GM21447 (cell line): ENCODE measurements around the gene CADM4.
"Not testable (repeated sequence)": the region's sequence is repeated elsewhere in the genome, so short reads cannot be mapped to it uniquely, and the experiment has no call there.

Experiments used
- ATAC-seq: cut with Tn5 transposase; IDR thresholded peaks from one replicate; pipeline ENCODE4 v1.9.1; 2021; ENCODE audit not compliant: unreplicated experiment

Gene CADM4

GRCh38 chr19:43610493-43610892 lies 29.2 kb downstream of the CADM4 start:
- ATAC-seq, result no peak

- no peak for ATAC-seq
Observed at GRCh38 chr19:43609872-43610271, 29.8 kb downstream of the CADM4 start.

DNA sequence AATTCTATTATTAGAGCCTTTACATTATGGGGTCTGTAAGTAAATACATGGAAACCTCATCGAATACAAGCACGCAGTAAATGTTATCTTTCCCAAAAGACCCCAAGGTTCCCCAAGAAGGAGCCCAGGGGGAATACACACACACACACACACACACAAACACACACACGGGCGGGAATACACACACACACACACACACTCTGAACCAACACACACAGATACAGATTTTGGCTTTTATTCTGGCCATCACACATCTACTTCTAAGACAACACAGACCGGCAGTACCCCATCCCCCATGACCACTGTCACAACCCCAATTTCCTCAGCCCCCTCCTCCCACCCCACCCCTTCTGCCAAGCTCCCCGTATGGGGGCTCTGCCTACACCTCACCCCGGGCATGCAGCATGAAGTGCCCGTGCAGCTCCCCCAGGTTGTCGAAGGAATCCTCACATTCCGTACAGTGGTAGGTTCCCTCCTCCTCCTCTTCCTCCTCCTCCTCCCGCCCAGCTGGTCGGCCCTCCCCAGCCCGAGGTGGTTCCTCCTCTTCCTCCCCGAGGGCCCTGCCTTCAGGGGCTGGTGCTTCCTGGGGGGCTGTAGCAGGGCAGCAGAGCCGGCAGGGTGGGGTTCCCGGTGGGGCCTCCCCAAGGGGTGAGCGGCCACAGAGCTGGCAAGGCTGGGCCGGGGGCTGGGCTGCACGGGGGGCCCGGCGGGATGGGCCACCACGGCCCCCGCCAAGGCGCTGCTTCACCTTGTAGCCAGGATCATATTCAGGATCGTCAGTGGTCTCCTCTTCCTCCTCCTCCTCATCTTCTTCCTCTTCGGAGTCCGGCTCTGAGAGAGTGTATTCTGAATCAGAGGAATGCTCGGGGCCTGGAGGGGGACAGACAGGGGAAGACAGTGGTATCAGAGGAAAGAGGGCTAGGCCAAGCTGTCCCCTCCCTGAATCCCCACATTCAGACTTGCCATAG lies 32.1 kb downstream of the CADM4 start:
- no peak for ATAC-seq

- ATAC-seq, result no peak
Observed at GRCh38 chr19:43606569-43607229, 33.0 kb downstream of the CADM4 start.

GRCh38 chr19:43605875-43606568 lies 33.6 kb downstream of the CADM4 start:
- no peak for ATAC-seq

GRCh38 chr19:43600326-43600725 lies 39.3 kb downstream of the CADM4 start:
- ATAC-seq, result not testable (repeated sequence)

- no peak for ATAC-seq
Observed at GRCh38 chr19:43599635-43600295, 39.9 kb downstream of the CADM4 start.

- ATAC-seq, result no peak
Observed at GRCh38 chr19:43598445-43599240, 41.0 kb downstream of the CADM4 start.

- no peak for ATAC-seq
Observed at GRCh38 chr19:43597876-43598275, 41.8 kb downstream of the CADM4 start.

GRCh38 chr19:43596842-43597461 lies 42.7 kb downstream of the CADM4 start:
- no peak for ATAC-seq

- peak; percentile 80 for ATAC-seq
Observed at GRCh38 chr19:43595999-43596841, 43.4 kb downstream of the CADM4 start, which contains the start of the genes IRGQ and ZNF576. TSS of gene IRGQ (minus strand) at chr19:43596134. CDS start at chr19:43595338, 796 bp downstream. TSS of gene ZNF576 (plus strand) at chr19:43596595. CDS start at chr19:43597109, 514 bp downstream.

DNA sequence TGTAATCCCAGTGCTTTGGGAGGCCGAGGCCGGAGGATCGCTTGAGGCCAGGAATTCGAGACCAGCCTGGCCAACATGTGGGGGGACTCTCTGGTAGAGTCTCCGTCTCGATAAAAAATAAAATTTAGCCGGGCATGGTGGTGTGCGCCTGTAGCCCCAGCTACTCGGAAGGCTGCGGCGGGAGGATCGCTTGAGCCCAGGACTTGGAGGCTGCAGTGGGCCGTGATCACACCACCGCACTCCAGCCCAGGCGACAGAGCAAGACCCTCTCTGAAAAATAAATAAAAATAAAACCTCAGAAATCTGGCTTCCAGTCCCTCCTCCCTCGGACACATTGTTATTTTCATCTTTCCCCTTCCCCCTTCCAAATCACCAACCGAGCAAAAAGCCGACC lies 44.0 kb downstream of the CADM4 start:
- ATAC-seq, result peak; percentile 10

- no peak for ATAC-seq
Observed at GRCh38 chr19:43594710-43595604, 44.7 kb downstream of the CADM4 start.

DNA sequence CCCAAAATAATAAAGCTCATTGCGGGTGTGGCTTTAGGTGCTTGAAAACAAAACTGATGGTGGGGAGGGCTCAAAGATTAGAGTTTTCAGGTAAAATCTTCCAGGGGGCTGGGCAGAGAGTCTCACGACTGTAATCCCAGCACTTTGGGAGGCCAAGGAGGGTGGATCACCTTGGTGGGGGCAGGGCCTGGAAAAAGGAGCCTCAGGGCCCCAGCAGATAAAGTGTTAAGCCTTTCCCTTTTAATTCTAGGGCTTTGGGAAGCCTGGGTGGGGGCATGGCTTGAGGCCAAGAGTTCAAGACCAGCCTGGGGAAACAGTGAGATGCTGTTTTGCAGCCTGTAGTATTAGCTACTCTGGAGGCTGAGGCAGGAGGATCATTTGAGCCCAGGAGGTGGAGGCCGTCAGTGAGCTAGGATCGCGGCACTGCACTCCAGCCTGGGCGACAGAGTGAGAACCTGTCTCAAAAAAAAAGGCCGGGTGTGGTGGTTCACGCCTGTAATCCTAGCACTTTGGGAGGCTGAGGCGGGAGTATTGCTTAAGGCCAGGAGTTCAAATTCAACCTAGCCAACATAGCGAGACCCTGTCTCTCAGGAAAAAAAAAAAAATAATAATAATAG lies 45.5 kb downstream of the CADM4 start:
- ATAC-seq, result no peak

DNA sequence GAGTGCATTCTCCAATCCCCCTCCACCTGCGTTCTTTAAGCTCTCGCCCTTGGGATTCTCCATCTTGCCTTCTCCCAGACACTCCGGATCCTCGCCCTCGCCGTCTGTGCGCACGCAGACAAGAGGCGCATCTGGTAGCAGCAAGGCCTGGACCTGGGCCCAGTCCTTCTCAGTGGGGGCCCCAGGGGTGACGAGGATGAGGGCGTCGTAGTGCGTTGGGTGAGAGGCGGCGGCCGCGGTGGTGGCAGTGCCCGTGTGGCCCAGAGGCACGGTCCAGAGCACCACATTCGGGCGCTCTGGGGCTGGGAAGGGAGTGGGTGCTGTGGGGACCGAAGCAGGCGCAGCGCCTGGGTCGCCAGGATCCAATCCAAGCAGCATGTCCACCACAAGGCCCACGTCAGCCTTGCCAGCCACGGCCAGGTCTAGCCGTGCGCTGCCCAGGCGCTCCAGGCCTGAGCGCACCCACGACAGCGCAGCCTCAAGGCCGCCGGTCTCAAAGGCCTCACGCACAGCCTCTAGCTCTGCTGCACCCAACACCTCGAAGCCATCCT lies 46.8 kb downstream of the CADM4 start:
- no peak for ATAC-seq

- no peak for ATAC-seq
Observed at GRCh38 chr19:43591904-43592772, 47.5 kb downstream of the CADM4 start.
